ENCODE data around the gene C8B.

DNA sequence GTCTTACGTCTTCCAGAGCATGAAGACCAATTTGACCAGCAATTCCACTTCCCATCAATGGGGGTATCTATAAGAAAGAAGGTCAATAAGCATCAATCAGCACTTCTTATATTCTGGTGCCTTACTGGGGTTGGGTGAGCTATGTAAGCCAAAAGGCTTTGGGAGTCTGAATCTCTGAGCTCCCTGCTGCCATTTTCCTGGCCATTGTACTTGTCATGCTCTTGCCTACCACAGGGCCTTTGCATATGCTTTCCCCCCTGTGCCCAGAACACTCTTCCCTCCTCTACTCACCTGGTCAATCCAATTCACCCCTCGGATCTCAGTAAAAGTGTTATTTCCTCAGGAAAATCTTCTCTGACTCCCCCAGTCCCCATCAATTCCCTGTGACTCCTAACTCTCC is 36.3 kb downstream of the C8B start:
- TF ChIP-seq, protein P1, sequence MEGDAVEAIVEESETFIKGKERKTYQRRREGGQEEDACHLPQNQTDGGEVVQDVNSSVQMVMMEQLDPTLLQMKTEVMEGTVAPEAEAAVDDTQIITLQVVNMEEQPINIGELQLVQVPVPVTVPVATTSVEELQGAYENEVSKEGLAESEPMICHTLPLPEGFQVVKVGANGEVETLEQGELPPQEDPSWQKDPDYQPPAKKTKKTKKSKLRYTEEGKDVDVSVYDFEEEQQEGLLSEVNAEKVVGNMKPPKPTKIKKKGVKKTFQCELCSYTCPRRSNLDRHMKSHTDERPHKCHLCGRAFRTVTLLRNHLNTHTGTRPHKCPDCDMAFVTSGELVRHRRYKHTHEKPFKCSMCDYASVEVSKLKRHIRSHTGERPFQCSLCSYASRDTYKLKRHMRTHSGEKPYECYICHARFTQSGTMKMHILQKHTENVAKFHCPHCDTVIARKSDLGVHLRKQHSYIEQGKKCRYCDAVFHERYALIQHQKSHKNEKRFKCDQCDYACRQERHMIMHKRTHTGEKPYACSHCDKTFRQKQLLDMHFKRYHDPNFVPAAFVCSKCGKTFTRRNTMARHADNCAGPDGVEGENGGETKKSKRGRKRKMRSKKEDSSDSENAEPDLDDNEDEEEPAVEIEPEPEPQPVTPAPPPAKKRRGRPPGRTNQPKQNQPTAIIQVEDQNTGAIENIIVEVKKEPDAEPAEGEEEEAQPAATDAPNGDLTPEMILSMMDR (IDR thresholded peaks at IDR 0.05; ENCODE audit: low read depth, low read length, poor library complexity, severe bottlenecking) = no peak
- no peak for TF ChIP-seq EZH2phosphoT487 (IDR thresholded peaks at IDR 0.05; ENCODE audit: borderline replicate concordance, low read length)

All from DOHH2 (cell line).